Measurements from ENCODE around the gene SLC23A1.

Gene SLC23A1

DNA sequence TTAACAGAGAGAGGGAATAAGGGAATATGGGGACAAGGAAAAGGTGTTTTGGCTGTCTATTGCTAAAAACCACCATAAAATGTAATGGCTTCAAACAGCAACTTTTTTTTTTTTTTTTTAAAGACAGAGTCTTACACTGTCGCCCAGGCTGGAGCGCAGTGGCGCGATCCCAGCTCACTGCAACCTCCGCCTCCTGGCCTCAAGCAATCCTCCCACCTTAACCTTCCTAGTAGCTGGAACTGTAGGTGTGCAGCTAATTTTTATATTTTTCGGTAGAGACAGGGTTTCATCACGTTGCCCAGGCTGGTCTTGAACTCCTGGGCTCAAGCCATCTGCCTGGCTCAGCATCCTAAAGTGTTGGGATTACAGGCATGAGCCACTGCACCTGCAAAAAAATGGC lies 25.1 kb upstream of the SLC23A1 start:
- H3K4me3 ChIP-seq (ENCODE audit: low read depth, low read length) = no peak overlapping the region

DNA sequence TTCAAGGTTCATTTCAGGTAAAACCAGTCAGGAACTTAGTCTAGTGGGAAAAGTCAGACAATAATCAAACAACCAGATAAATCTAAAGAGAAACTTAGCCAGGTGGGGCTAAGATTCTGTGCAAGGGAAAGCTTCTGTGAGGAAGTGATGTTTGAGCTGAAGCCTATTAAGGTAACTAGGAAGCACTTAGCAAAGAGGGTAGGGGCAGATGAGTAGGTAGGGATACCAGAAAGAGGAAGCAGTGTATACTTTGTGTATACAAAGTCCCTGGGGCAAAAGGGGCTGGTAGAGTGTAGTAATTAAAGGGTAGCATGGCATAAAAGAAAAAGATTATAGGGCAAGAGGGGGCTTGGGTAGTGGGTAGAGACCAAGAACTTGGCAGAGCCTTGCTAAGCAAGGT lies 24.4 kb upstream of the SLC23A1 start:
- no peak overlapping the region for H3K4me3 ChIP-seq (ENCODE audit: low read depth, low read length)

DNA sequence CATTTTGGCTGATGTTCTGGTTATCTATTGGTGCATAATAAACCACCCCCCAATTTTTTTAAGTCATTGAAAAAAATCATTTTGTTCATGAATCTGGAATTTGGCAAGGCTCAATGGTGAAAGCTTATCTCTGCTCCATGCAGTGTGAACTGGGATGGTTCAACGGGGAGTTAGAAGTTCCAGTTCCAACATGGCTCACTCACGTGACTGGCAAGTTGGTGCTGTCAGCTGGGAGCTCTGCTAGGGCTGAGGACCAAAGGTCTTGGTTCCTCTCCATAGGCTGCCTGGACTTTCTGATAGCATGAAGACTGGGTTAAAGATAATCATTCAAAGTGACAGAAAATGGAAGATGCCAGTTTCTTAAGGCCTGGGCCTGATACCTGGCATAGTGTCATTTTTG lies 23.9 kb upstream of the SLC23A1 start:
- no peak overlapping the region for H3K4me3 ChIP-seq (ENCODE audit: low read depth, low read length)

DNA sequence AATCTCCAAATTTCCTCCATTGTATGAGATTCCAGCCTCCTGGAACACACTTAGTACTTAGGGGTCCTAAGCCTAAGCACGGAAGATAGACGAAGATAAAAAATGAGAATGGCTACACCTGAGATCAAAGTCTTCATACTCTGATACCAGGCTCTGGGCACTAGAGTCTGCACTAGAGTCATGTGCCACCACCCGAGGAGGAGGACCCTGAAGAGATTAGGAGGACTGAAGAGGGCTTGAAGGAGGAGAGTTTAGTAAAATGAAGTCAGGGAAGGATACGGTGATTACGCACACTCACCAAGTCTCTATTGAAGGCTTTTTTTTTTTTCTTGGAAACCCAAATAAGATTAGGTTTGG lies 21.4 kb upstream of the SLC23A1 start:
- H3K4me3 ChIP-seq (ENCODE audit: low read depth, low read length) = peak overlapping the region; percentile 73

DNA sequence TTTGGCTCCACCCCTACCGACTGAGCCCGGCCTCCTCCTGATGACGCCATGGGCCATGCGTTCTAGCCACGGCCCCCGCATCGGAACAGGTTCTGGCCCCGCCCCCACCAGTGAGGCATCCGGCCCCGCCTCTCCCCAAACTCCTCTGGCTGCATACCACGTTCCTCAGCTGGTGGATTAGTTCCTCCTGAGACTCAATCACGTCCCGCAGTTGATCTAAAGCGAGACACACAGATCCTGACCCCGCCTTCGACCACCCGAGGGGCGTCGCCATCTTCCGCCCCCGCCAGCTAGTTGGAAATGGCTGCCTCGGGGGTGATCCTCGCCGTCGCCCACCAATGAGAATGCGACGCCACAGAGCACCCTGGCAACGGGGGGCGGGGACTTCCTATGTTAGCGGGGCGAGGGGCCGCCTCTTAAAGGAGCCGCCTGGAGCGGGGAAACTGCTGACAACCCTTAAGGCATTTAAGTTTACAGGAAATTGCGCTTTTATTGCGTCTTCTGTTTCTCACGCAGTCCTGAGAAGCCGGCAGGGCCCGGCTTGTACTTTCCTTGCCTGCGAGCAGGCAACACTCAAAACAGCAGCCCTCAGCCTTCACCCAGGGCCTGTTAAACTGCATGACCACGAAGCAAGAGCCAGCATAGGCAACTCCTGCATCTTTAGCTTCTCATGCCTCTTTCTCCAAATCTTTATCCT lies 20.8 kb upstream of the SLC23A1 start, which contains the start of gene SPATA24:
TSS of gene SPATA24 (minus strand) at position 303 of the 697 bp plus-strand sequence. CDS start at position 274, 29 bp downstream.
- H3K4me3 ChIP-seq (ENCODE audit: low read depth, low read length) = peak within 1 kb of the TSS; percentile 73

DNA sequence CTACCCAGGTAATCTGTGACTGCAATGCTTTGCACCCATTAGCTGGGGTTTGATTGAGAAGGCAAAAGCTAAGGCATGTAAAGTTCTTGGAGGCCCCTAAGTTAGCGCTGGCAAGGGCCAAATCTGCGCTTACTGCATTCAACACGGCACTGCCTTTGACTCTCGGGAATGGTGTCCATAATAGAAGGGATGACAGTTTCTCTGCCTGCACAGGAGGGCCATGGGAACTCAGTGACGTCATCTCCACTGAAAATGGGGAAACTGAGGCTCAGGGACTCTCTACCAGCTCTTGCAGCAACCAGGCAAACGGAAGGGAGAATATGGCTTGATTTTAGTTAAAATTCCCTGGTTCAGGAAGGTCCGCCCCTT lies 20.3 kb upstream of the SLC23A1 start:
- H3K4me3 ChIP-seq (ENCODE audit: low read depth, low read length) = peak overlapping the region; percentile 73

DNA sequence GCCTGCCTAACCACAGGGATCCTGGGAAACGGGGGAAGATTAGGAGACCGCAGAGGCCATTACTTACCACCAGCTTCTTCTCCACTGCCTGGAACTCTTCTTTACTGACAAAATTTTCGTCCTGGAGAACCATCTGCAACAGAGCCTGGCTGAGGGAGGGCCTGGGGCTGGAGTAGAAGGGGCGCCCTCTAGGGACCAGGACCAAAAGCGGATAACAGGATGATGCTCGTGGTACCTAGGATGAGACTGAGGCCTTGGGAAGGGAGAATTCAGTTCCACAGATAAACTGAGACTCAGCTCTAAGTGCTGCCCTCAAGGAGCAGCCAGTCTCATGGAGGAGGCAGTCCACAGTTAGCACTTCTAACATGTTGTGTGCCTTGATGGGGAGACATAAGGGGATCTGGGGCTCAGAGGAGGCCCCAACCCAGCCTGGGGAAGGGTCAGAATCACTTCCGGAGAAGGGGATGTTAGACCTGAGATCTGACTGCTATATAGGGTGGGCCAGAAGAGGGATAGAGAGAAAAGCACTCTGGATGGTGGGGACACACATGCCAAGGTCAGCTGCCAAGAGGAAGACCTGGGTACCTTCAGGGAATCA lies 19.6 kb upstream of the SLC23A1 start:
- no peak overlapping the region for H3K4me3 ChIP-seq (ENCODE audit: low read depth, low read length)

DNA sequence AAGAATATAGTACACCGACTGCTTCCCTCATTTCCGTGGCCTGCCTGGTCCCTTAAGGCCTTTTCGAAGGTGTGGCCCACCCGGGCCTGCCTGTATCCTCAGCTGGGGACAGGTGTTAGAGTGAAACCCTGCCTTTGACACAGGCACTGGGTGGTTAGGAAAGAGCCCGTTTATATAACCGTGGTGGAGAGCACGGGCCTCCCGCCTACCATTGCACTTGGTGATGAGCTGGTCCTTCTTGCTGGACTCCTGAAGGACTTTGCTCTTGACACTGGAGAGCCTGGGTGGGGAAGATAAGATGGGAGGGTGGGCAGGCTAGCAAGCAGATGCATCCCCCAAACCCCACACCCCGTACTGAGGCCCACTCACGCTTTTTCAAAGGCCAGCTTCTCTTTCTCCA lies 18.4 kb upstream of the SLC23A1 start:
- no peak overlapping the region for H3K4me3 ChIP-seq (ENCODE audit: low read depth, low read length)

DNA sequence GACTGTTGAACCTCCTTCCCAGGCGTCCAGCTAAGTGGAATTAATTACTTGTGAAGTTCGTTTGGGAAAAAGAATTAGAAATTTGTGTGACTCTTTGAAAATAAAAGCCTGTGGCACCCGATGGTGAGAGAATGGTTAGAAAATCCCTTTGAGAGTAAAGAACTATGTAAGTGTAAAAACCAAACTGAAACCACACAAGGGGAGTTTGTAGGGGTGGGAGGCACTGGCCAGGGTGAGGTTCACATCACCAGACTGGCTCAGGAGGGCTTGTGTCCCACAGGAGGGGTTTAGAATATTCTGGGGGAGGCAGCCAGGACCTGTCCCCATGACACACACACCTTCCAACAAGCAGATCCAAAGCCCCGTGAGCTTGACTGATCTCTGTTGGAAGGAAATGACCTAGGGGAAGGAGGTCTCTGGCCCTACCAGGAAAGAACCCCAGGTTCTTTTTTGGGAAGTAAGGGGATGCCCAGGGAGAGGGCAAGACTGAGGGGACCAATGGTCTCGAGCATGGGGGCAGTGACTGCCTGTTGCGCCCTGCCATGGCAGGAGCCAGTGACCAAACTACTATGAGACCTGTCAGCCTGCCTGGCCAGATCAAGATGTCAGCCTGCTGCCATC lies 16.5 kb upstream of the SLC23A1 start:
- H3K4me3 ChIP-seq (ENCODE audit: low read depth, low read length) = no peak overlapping the region

DNA sequence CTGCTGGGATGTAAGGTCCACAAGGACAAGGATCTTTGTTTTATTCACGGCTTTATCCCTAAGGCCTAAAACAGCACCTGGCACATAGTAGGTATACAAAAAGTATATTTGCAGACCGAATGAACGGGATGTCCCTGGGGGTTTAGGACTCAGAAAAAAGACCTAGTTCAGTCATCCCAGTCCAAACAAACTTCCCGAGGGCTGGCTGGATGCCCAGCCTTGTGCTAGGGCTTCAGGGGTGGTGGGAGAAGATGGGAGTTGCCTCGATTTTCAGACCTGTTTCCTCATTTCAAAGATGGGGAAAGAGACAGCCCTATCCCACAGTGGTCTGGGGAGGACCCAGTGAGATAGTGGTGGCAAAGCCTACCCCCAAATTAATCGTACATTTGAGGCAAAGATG lies 14.8 kb upstream of the SLC23A1 start:
- H3K4me3 ChIP-seq (ENCODE audit: low read depth, low read length) = no peak overlapping the region

DNA sequence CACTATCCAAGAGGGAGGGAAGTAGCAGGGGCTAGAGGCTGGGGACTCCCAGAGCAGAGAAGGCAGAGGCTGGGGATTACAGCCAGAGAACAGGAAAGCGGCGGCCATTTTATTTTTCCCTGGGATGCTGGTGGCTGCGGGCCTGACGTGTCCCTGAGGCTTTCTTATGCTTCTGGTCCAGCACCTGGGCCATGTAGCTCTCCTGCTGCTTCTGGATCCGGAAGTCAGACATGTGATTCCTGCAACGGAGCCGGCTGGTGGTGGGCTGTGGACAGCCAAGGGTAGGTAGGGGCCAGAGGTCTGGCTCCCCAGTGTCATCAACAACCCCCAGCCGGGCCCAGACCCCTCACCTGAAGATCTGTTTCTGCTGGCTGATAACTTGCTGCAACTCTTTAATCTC lies 13.6 kb upstream of the SLC23A1 start:
- no peak overlapping the region for H3K4me3 ChIP-seq (ENCODE audit: low read depth, low read length)

DNA sequence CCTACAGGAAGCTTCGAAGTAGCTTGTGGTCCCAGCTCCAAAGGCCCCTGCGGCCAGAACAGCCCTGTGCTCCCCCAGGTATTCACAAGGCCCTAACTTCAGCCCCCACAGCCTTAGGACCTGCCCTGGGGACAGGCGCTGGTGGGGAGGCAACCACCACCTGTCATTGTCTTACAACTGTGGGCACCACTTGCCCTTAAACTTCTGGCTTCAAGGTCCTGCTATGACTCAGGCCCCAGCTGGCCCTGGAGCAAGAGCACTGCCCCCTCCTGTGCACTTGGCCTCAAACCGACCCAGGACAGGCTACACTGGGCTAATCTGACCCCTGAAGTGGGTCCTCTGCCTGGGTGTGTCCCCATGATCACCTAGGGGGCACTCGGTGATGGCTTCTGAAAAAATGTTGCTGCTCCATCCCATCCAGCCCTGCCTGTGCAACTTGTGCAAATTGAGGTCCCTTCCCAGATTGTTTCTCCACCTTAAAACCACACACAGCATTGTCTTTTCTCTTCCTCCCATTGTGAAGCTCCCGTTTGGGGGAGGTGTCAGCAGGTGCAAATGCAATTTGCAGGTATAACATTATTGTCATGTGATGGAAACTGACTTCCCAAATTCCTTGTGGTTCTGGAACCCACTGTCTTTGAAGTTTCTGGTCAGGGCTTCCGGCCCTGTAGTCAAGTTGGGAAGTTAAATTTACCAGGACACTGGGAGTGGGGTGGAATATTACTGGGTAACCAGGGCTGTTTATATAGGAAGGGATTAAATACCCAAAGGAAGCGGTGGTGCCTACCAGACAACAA lies 12.9 kb upstream of the SLC23A1 start:
- no peak overlapping the region for H3K4me3 ChIP-seq (ENCODE audit: low read depth, low read length)

DNA sequence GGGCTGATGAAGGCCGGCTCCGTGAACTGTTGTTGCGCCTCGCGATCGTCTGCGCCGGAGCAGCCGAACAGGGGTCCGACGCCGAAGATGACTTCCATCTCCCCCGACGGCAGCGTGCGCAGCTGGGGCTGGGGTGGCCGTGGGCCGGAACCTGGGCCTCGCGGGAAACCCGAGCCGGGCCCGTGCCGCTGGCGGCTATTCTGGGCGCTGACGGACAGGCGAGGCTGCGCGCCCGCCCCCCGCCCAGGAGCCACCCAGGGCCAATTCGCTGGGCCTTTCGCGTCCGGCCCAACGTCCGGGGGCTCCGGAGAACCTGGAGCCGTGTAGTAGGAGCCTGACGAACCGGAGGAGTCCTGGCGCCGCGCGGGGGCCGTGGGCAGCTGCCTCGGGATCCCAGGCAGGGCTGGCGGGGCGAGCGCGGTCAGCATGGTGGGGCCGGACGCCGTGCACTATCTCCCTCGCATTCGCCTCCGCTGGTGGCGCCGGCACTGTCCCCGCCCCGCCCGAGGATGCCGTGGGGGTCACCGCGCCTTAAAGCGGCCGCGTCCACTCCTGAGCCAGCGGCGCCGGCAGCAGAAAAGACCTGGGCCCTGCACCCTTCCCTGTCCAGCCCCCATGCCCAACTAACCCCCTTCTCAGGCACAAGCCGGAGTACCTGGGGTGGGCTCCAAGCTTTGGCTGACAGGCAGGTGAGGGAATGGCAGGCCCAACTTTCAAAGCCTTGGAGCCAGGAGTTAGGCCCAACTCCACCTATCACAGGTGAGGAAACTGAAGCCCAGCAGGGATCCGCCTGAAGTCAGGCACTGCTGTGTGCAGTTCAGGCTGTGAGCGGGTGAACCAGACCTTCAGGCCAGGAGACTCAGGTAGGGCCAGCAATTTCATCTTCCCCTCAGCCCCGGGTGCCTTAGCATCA lies 11.8 kb upstream of the SLC23A1 start, which contains the start of gene PROB1:
TSS of gene PROB1 (minus strand) at position 451 of the 913 bp plus-strand sequence. CDS start at position 428, 23 bp downstream.
- H3K4me3 ChIP-seq (ENCODE audit: low read depth, low read length) = peak within 1 kb of the TSS; percentile 18

DNA sequence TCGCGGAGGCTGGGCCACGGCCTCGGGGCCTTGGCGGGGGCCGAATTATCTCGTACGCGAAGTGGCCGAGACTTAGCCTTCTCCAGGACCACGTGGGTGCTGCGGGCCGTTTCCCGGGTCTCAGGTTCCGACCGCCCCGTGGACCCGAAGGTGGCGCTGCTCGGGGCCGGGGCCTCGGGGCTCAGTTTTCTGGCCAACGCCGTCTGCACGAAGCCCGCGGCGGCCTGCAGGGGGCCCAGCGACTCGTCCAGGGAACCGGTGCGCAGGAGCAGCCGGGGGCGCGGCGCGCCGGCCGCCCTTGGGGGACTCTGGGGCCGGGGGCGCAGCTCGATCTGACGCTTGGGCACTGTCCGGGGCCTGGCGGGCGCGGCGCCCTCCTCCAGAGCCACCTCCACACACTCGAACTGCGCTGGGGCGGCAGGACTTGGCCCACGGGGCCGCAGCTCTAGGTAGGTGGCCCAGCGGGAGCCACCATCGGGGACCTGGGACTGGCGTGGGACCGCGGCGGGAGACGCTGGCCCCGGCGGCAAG lies 11.1 kb upstream of the SLC23A1 start:
- H3K4me3 ChIP-seq (ENCODE audit: low read depth, low read length) = peak overlapping the region; percentile 18

DNA sequence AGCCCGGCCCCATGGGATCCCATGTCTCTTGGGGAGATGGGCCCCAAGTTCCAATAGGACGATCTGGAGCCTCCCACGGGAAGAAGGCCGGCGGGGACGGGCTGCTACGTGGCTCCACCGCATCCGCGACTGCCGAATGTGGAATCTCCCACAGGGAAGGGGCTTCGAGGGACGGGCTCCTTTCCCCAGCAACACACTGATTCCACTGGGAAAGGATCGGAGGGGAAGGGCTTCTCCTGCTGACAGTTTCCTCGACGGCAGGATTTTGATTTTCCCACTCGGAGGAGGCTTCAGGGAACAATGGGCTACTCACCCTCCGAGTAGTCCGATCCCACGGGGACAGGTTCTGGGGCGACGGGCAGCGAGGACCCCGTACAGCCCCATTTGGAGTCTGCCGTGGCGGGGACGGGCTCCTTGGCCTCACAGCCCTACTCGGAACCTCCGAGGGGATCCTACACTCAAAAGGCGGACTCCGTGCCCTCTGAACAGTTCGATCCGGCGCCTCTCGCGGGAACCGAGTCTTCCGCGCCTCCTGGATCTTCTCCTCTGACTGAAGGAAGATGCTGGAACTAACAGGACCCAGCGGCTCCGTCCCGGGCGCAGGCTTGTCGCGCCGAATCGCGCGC lies 10.5 kb upstream of the SLC23A1 start:
- peak overlapping the region; percentile 43 for H3K4me3 ChIP-seq (ENCODE audit: low read depth, low read length)

DNA sequence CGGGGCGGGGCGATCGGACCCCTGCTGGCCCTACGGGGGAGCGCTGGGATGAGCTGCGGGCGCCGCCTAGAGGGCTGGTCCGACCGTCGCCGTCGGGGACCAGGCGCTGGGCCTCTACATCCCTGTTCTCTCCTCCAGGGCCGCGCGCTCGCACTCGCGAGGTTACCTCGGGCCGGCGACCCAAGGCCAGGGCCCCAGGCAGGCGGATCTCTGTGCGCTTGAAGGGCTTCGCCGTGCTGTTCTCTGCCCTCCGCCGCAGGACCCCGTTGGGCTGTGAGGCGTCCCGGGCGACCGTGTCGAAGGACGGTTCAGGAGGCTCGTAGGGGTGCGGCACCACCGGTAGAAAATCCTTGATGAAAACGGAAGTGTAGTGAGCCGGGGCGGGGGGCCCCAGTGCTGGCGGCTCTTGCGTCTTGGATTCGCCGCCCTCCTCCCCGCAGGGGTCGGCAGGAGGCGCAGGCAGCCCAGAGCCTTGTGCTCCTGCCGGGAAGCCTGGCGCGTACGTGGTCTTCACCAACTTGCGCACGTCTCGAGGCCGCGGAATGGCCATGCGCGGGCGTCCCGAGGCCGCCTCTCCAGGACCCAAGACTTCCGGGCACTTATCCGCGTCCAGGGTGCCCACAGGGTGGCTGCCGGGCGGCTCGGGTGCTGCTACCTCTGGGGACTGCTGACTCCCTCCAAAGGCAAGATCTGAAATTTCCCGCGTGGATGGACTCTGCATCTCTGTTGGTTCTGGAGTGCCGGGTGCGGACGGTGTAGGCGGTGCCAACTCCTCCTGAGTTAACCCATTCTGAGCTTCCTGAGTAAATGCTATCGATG lies 9.8 kb upstream of the SLC23A1 start:
- peak overlapping the region; percentile 43 for H3K4me3 ChIP-seq (ENCODE audit: low read depth, low read length)

DNA sequence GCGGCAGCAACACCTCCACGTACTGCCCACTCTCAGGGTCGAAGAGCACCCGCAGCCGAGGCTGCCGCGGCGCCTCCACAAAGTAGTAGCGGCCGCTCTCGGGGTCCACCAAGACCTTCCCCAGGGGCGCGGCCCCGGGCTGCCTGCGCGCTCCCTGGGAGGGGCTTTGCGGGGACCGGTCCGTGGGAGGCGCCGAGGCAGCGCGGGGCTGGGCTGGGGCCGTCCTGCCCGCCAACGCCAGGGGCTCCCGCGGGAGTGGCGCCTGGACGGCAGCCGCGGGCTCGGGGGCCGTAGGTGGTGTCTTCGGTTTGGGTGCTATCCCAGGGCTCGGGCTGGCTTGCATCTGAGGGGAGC lies 9.2 kb upstream of the SLC23A1 start:
- peak overlapping the region; percentile 43 for H3K4me3 ChIP-seq (ENCODE audit: low read depth, low read length)

DNA sequence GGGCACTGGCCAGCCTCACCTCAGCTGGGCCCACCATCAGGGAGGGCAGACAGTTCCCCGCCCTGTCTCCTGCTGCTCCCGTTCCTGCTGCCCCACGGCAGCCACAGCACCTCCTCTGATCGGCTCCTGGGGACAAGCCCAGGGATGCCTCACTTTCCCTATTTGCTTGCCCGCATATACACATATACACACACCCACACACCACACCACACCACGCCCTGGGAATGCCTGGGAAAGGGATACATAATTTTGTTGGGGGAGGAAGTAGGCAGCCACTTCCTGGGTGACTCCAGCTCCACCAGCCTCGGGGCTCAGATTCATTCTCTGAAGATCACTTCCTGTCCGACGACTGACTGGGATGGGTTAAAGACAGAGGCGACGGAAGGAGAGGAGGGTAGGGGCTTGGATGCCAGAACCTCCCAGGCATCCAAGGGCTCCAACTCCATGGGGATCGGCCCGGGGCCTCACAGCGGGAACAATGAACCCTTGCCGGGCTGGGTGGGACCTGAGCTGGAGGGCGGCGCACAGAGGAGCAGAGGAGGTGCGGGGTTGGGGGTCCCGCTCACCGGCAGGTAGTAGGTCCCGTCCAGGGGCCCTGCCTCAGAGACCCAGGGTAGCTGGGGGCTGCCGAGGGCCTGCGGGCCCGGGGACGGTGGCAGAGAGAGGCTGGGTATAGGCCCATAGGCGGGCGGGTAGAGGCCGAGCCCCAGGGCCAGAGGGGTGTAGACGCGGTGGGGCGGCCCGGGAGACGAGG lies 8.7 kb upstream of the SLC23A1 start:
- H3K4me3 ChIP-seq (ENCODE audit: low read depth, low read length) = peak overlapping the region; percentile 43
